ENCODE results near the gene UST. TPM values are rescaled to one million over a fixed set of nuclear protein-coding genes. Genes with fewer than 3 reads are reported as not detected.

The UST gene
- total and polyA plus RNA-seq, 2 donors (not counting 1 experiment from before 2014, with no cell fraction given) = 7.3 to 16.9 TPM

DNA sequence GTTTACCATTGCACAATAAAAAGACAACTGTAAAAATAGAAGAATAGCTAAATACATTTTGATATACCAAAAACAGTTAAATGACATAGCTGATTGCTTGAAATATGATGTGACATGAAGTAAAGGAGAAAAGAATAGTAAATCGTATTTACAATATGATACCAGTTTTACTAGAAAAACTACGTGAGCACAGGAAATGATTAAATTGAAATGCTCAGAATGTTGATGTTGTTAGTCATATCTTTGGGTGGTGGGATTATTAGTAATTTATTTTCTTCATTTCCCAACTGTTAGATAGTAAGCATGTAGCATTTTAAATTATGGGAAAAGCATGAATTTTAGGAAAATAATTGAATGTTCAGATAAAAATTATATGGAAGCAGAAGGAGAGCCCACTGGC lies 302.4 kb downstream of the UST start:
- Histone ChIP-seq H3K9me3 (ENCODE audit: control extremely low read depth in 1 of 3, control insufficient read depth in 2 of 3, insufficient read depth in 1 of 3, low read length in 2 of 3) (no peaks in the 10 kb centered on the region), H2AFZ (ENCODE audit: insufficient read depth, low read depth, low read length, poor library complexity, severe bottlenecking) (no peak overlapping the region), H3K9ac (ENCODE audit: low read length) (no peak overlapping the region), H3K4me3 (ENCODE audit: control extremely low read depth in 1 of 5, extremely low read depth in 1 of 5, insufficient read depth in 1 of 5, low read depth in 2 of 5, low read length in 4 of 5) (no peak overlapping the region), H3K4me2 (replicated peaks; ENCODE audit: low read depth, low read length, poor library complexity, severe bottlenecking) (no peak overlapping the region), H3K36me3 (replicated peaks in 1 of 2; ENCODE audit: control extremely low read depth in 1 of 2, control insufficient read depth in 1 of 2, extremely low read depth in 1 of 2, insufficient read depth in 2 of 2, low read length in 1 of 2) (peaks cover 0 to 3% of the 10 kb centered on the region in 2 experiments), H3K27ac (ENCODE audit: low read length in 2 of 2) (no peak overlapping the region), H3K4me1 (ENCODE audit: control insufficient read depth in 2 of 2, insufficient read depth in 2 of 2, low read length in 2 of 2) (peaks cover 24 to 37% of the 10 kb centered on the region in 2 donors), H3K79me2 (ENCODE audit: control insufficient read depth, insufficient read depth, low read length) (no peaks in the 10 kb centered on the region), H3K27me3 (replicated peaks in 1 of 4; ENCODE audit: control extremely low read depth in 1 of 4, control insufficient read depth in 3 of 4, insufficient read depth in 4 of 4, low read length in 3 of 4) (no peaks in the 10 kb centered on the region), H4K20me1 (ENCODE audit: control insufficient read depth, insufficient read depth, low read length, poor library complexity, severe bottlenecking) (no peaks in the 10 kb centered on the region)
- no peaks in the 10 kb centered on the region for H3K9me3 Mint-ChIP-seq (ENCODE audit: insufficient read depth)
- H3K27ac Mint-ChIP-seq = no peak overlapping the region
- intact Hi-C loops (cut with micrococcal nuclease) = loop anchor here (5.0 kb wide), 1 partner anchor 33 kb away; no protein-coding TSS in a partner anchor
- no peak overlapping the region for H3K4me3 Mint-ChIP-seq
- DNase-seq (no peak), ATAC-seq (ENCODE audit: low read depth) (no peak)
- ChIA-PET CTCF (no interaction called here), POLR2A (no interaction called here)
- no peak for TF ChIP-seq EZH2 (IDR thresholded peaks at IDR 0.05; ENCODE audit: borderline replicate concordance, insufficient read depth, low read depth, low read length, poor library complexity, severe bottlenecking)
- TF ChIP-seq, protein P1, sequence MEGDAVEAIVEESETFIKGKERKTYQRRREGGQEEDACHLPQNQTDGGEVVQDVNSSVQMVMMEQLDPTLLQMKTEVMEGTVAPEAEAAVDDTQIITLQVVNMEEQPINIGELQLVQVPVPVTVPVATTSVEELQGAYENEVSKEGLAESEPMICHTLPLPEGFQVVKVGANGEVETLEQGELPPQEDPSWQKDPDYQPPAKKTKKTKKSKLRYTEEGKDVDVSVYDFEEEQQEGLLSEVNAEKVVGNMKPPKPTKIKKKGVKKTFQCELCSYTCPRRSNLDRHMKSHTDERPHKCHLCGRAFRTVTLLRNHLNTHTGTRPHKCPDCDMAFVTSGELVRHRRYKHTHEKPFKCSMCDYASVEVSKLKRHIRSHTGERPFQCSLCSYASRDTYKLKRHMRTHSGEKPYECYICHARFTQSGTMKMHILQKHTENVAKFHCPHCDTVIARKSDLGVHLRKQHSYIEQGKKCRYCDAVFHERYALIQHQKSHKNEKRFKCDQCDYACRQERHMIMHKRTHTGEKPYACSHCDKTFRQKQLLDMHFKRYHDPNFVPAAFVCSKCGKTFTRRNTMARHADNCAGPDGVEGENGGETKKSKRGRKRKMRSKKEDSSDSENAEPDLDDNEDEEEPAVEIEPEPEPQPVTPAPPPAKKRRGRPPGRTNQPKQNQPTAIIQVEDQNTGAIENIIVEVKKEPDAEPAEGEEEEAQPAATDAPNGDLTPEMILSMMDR (IDR thresholded peaks at IDR 0.05) = no peak
- WGBS (ENCODE audit: insufficient coverage) = no CpG with 5 or more reads among the region's 2 CpGs
- no peaks in the 10 kb centered on the region for H3K27me3 Mint-ChIP-seq
- H3K4me1 Mint-ChIP-seq = peaks cover 51% of the 10 kb centered on the region

DNA sequence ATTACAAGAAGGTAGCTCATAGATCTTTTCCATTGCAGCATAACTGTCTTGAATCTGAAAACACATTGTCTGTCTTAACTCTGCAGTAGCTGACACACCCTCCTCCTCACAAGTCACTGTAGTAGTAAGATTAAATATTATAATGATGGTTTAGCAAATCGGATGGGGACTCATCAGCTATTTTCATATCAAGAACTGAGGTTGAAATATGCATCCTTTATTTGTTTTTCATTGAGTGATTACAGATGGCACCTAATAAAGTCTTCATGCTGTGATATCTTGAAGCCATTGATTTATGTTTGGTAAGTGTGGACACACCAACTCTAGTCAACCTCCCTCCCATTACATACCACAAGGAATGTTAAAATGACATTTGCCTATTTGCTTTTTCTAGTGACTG lies 303.3 kb downstream of the UST start:
- H3K4me1 Mint-ChIP-seq = peaks cover 54% of the 10 kb centered on the region
- TF ChIP-seq EZH2 (IDR thresholded peaks at IDR 0.05; ENCODE audit: borderline replicate concordance, insufficient read depth, low read depth, low read length, poor library complexity, severe bottlenecking) = no peak
- TF ChIP-seq, protein P1 (IDR thresholded peaks at IDR 0.05) = no peak
- Histone ChIP-seq H3K4me3 (ENCODE audit: control extremely low read depth in 1 of 5, extremely low read depth in 1 of 5, insufficient read depth in 1 of 5, low read depth in 2 of 5, low read length in 4 of 5) (no peak overlapping the region), H3K36me3 (replicated peaks in 1 of 2; ENCODE audit: control extremely low read depth in 1 of 2, control insufficient read depth in 1 of 2, extremely low read depth in 1 of 2, insufficient read depth in 2 of 2, low read length in 1 of 2) (peaks cover 0 to 3% of the 10 kb centered on the region in 2 experiments), H3K9ac (ENCODE audit: low read length) (no peak overlapping the region), H3K4me2 (replicated peaks; ENCODE audit: low read depth, low read length, poor library complexity, severe bottlenecking) (no peak overlapping the region), H3K27me3 (replicated peaks in 1 of 4; ENCODE audit: control extremely low read depth in 1 of 4, control insufficient read depth in 3 of 4, insufficient read depth in 4 of 4, low read length in 3 of 4) (no peaks in the 10 kb centered on the region), H2AFZ (ENCODE audit: insufficient read depth, low read depth, low read length, poor library complexity, severe bottlenecking) (no peak overlapping the region), H3K9me3 (ENCODE audit: control extremely low read depth in 1 of 3, control insufficient read depth in 2 of 3, insufficient read depth in 1 of 3, low read length in 2 of 3) (no peaks in the 10 kb centered on the region), H4K20me1 (ENCODE audit: control insufficient read depth, insufficient read depth, low read length, poor library complexity, severe bottlenecking) (no peaks in the 10 kb centered on the region), H3K4me1 (ENCODE audit: control insufficient read depth in 2 of 2, insufficient read depth in 2 of 2, low read length in 2 of 2) (peaks cover 33 to 44% of the 10 kb centered on the region in 2 donors), H3K79me2 (ENCODE audit: control insufficient read depth, insufficient read depth, low read length) (no peaks in the 10 kb centered on the region), H3K27ac (ENCODE audit: low read length in 2 of 2) (no peak overlapping the region)
- no peak overlapping the region for H3K4me3 Mint-ChIP-seq
- H3K27ac Mint-ChIP-seq = no peak overlapping the region
- ChIA-PET CTCF (interaction anchor here (0.8 to 1.1 kb wide), 2 partner anchors 14 to 22 kb away, joined by 3 read pairs; no protein-coding TSS in a partner anchor), POLR2A (no interaction called here)
- H3K9me3 Mint-ChIP-seq (ENCODE audit: insufficient read depth) = no peaks in the 10 kb centered on the region
- no CpG with 5 or more reads among the region's 1 CpG for WGBS (ENCODE audit: insufficient coverage)
- DNase-seq = no peak
- no peak for ATAC-seq (ENCODE audit: low read depth)
- H3K27me3 Mint-ChIP-seq = no peaks in the 10 kb centered on the region
- intact Hi-C loops (cut with micrococcal nuclease) = no loop called here
